ENCODE measurements around the gene FBLIM1. TPM values are rescaled to one million over a fixed set of nuclear protein-coding genes. Genes with fewer than 3 reads are reported as not detected.
"Not testable (repeated sequence)": the region's sequence is repeated elsewhere in the genome, so short reads cannot be mapped to it uniquely, and the experiment has no call there.

The FBLIM1 gene
- total RNA-seq, 1 donor from 2014 or later, result 101 TPM

GRCh38 chr1:15802234-15802965 lies 43.8 kb downstream of the FBLIM1 start:
- Mint-ChIP-seq H3K4me3 (ENCODE audit: low read depth) (no peak overlapping the region), H3K9me3 (ENCODE audit: low read depth) (no peaks in the 10 kb centered on the region), H3K27me3 (no peaks in the 10 kb centered on the region), H3K4me1 (ENCODE audit: low read depth) (peaks cover 40% of the 10 kb centered on the region), H3K36me3 (ENCODE audit: insufficient read depth) (no peaks in the 10 kb centered on the region), H3K27ac (peak overlapping the region; percentile 47)
- DNase-seq (ENCODE audit: low spot score, unreplicated experiment), result no peak
- TF ChIP-seq, protein P1, sequence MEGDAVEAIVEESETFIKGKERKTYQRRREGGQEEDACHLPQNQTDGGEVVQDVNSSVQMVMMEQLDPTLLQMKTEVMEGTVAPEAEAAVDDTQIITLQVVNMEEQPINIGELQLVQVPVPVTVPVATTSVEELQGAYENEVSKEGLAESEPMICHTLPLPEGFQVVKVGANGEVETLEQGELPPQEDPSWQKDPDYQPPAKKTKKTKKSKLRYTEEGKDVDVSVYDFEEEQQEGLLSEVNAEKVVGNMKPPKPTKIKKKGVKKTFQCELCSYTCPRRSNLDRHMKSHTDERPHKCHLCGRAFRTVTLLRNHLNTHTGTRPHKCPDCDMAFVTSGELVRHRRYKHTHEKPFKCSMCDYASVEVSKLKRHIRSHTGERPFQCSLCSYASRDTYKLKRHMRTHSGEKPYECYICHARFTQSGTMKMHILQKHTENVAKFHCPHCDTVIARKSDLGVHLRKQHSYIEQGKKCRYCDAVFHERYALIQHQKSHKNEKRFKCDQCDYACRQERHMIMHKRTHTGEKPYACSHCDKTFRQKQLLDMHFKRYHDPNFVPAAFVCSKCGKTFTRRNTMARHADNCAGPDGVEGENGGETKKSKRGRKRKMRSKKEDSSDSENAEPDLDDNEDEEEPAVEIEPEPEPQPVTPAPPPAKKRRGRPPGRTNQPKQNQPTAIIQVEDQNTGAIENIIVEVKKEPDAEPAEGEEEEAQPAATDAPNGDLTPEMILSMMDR (IDR thresholded peaks at IDR 0.05; ENCODE audit: unreplicated experiment), result no peak

DNA sequence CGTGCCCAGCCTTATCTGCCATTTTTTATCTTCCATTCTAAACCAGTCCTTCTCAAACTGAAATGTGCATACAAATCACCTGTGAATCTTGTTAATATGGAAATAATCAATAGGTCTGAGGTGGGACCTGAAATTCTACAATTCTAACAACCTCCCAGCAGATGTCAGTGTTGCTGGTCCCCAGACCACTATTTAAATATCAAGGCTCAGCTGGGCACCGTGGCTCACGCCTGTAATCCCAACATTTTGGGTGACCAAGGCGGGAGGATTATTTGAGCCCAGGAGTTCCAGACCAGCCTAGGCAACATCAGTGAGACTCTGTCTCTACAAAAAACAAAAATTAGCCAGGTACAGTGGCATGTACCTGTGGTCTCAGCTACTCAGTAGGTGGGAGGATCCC lies 44.8 kb downstream of the FBLIM1 start:
- Mint-ChIP-seq H3K4me3 (ENCODE audit: low read depth) (no peak overlapping the region), H3K4me1 (ENCODE audit: low read depth) (peaks cover 38% of the 10 kb centered on the region), H3K9me3 (ENCODE audit: low read depth) (no peaks in the 10 kb centered on the region), H3K27ac (peak overlapping the region; percentile 90), H3K36me3 (ENCODE audit: insufficient read depth) (no peaks in the 10 kb centered on the region), H3K27me3 (no peaks in the 10 kb centered on the region)
- TF ChIP-seq, protein P1 (IDR thresholded peaks at IDR 0.05; ENCODE audit: unreplicated experiment), result peak; percentile 69
- no peak for DNase-seq (ENCODE audit: low spot score, unreplicated experiment)

GRCh38 chr1:15804060-15804459 lies 45.5 kb downstream of the FBLIM1 start:
- no peak overlapping the region for H3K27ac Mint-ChIP-seq
- no peak overlapping the region for H3K4me3 Mint-ChIP-seq (ENCODE audit: low read depth)
- no peaks in the 10 kb centered on the region for H3K9me3 Mint-ChIP-seq (ENCODE audit: low read depth)
- DNase-seq (ENCODE audit: low spot score, unreplicated experiment), result no peak
- H3K36me3 Mint-ChIP-seq (ENCODE audit: insufficient read depth), result no peaks in the 10 kb centered on the region
- TF ChIP-seq, protein P1 (IDR thresholded peaks at IDR 0.05; ENCODE audit: unreplicated experiment), result no peak
- H3K27me3 Mint-ChIP-seq, result no peaks in the 10 kb centered on the region
- H3K4me1 Mint-ChIP-seq (ENCODE audit: low read depth), result peaks cover 44% of the 10 kb centered on the region

DNA sequence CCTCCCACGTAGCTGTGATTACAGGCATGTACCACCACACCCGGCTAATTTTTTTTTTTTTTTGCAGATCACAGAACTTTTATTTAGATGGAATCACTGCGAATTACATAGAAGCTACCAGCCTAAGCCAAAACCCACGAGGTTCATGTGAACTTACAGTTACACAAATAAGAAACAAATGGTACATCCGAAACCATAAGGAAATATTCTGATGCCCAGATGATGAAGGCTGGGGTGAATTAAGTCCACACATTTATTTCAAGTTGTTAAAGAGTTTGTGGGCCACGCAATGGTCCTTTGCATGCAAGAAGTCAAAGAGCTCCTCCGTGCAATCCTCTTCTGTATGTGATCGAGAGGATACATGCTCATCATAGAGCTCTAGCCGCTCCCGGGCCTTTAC lies 48.5 kb downstream of the FBLIM1 start:
- DNase-seq (ENCODE audit: low spot score, unreplicated experiment), result no peak
- peaks cover 17% of the 10 kb centered on the region for H3K4me1 Mint-ChIP-seq (ENCODE audit: low read depth)
- no peaks in the 10 kb centered on the region for H3K27me3 Mint-ChIP-seq
- H3K36me3 Mint-ChIP-seq (ENCODE audit: insufficient read depth), result no peaks in the 10 kb centered on the region
- no peak overlapping the region for H3K4me3 Mint-ChIP-seq (ENCODE audit: low read depth)
- H3K9me3 Mint-ChIP-seq (ENCODE audit: low read depth), result no peaks in the 10 kb centered on the region
- TF ChIP-seq, protein P1 (IDR thresholded peaks at IDR 0.05; ENCODE audit: unreplicated experiment), result no peak
- no peak overlapping the region for H3K27ac Mint-ChIP-seq

DNA sequence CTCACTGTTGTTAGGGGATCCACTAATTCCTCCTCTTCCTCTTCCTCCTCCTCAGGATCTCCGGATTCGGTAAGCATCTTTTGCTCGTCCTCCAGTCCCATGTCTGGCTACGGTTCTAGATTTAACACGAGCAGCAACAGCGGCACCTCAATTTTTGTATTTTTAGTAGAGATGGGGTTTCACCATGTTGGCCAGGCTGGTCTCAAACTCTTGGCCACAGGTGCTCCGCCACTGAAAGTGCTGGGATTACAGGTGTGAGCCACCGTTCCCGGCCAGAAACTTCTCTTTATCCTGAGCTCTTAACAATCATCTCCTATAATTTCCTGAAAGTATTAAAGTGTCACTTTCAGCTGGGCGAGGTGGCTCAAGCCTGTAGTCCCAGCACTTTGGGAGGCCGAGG lies 49.0 kb downstream of the FBLIM1 start, which contains the start of gene UQCRHL:
Gene UQCRHL, minus strand, starts transcription at position 101 of the 400 bp plus-strand sequence. Its CDS starts 0 bp downstream, at position 101.
- H3K4me1 Mint-ChIP-seq (ENCODE audit: low read depth), result peaks cover 13% of the 10 kb centered on the region
- H3K27me3 Mint-ChIP-seq; H3K4me3 Mint-ChIP-seq (ENCODE audit: low read depth); H3K36me3 Mint-ChIP-seq (ENCODE audit: insufficient read depth); DNase-seq (ENCODE audit: low spot score, unreplicated experiment); H3K9me3 Mint-ChIP-seq (ENCODE audit: low read depth): not testable (repeated sequence)
- H3K27ac Mint-ChIP-seq, result peak within 1 kb of the TSS; percentile 81

DNA sequence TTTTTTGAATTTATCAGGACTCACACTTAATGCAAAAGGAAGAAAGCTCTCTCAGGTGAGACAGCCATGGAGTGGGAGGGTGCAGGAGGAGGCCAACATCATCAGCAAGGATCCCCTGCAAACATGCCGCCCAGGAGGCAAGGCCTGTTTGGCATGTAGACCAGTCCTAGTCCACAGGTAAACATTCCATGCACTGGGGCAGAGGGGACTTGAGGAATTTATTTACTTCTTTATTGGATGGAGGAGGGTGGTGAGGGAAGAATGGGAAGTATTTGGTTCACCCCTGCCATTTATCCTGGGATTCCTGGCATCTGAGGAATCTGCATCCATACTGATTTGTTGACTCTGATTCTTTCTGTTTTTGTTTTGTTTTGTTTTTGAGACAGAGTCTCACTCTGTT lies 50.4 kb downstream of the FBLIM1 start:
- H3K27ac Mint-ChIP-seq, result peak overlapping the region; percentile 81
- no peaks in the 10 kb centered on the region for H3K27me3 Mint-ChIP-seq
- TF ChIP-seq, protein P1 (IDR thresholded peaks at IDR 0.05; ENCODE audit: unreplicated experiment), result no peak
- no peaks in the 10 kb centered on the region for H3K36me3 Mint-ChIP-seq (ENCODE audit: insufficient read depth)
- H3K4me1 Mint-ChIP-seq (ENCODE audit: low read depth), result peaks cover 8% of the 10 kb centered on the region
- no peak for DNase-seq (ENCODE audit: low spot score, unreplicated experiment)
- no peaks in the 10 kb centered on the region for H3K9me3 Mint-ChIP-seq (ENCODE audit: low read depth)
- H3K4me3 Mint-ChIP-seq (ENCODE audit: low read depth), result no peak overlapping the region

All from progenitor cell of endocrine pancreas (in vitro differentiated cells).